Activated CD4-positive, CD25-positive, alpha-beta regulatory T cell (primary cell): ENCODE data around the gene SH3RF1.

Source experiments
- DNase-seq, 4 experiments: peaks; one replicate each; lab custom pipeline; 2025; lab: John Stamatoyannopoulos, UW

The SH3RF1 gene

GRCh38 chr4:169133932-169134331 lies 136.8 kb downstream of the SH3RF1 start:
- no peak for DNase-seq

GRCh38 chr4:169132561-169133305 lies 138.0 kb downstream of the SH3RF1 start:
- no peak for DNase-seq

- DNase-seq, result no peak
These were observed 139.1 kb downstream of the SH3RF1 start for GRCh38 chr4:169131556-169132208.

- DNase-seq, result no peak
These were observed 141.9 kb downstream of the SH3RF1 start for GRCh38 chr4:169128902-169129301.

- DNase-seq, result no peak
These were observed 143.4 kb downstream of the SH3RF1 start for GRCh38 chr4:169127314-169127713.

GRCh38 chr4:169124661-169125060 lies 146.1 kb downstream of the SH3RF1 start:
- DNase-seq, result no peak

GRCh38 chr4:169122422-169122821 lies 148.3 kb downstream of the SH3RF1 start:
- no peak for DNase-seq

GRCh38 chr4:169121861-169122382 lies 148.8 kb downstream of the SH3RF1 start:
- DNase-seq, result no peak

- no peak for DNase-seq
These were observed 150.1 kb downstream of the SH3RF1 start for GRCh38 chr4:169120624-169121023.

GRCh38 chr4:169119536-169119935 lies 151.2 kb downstream of the SH3RF1 start:
- DNase-seq, result no peak

- DNase-seq, result no peak
These were observed 153.1 kb downstream of the SH3RF1 start for GRCh38 chr4:169117591-169118081.

GRCh38 chr4:169116270-169116901 lies 154.4 kb downstream of the SH3RF1 start:
- DNase-seq, result no peak

- no peak for DNase-seq
These were observed 154.9 kb downstream of the SH3RF1 start for GRCh38 chr4:169115897-169116254.

GRCh38 chr4:169115144-169115896 lies 155.4 kb downstream of the SH3RF1 start:
- DNase-seq, result no peak

GRCh38 chr4:169114341-169114974 lies 156.3 kb downstream of the SH3RF1 start:
- DNase-seq, result no peak

- no peak for DNase-seq
These were observed 160.1 kb downstream of the SH3RF1 start for GRCh38 chr4:169110633-169111032.

- DNase-seq, result no peak
These were observed 161.6 kb downstream of the SH3RF1 start for GRCh38 chr4:169109035-169109675.

- no peak for DNase-seq
These were observed 162.5 kb downstream of the SH3RF1 start for GRCh38 chr4:169108303-169108702.

- DNase-seq, result no peak
These were observed 163.2 kb downstream of the SH3RF1 start for GRCh38 chr4:169107528-169107927.

- DNase-seq, result no peak
These were observed 164.0 kb downstream of the SH3RF1 start for GRCh38 chr4:169106696-169107229.

- DNase-seq, result no peak
These were observed 165.1 kb downstream of the SH3RF1 start for GRCh38 chr4:169105620-169106019.
